ENCODE data around the gene ANKRD33.
"Not testable (repeated sequence)": the region's sequence is repeated elsewhere in the genome, so short reads cannot be mapped to it uniquely, and the experiment has no call there.

The ANKRD33 gene

DNA sequence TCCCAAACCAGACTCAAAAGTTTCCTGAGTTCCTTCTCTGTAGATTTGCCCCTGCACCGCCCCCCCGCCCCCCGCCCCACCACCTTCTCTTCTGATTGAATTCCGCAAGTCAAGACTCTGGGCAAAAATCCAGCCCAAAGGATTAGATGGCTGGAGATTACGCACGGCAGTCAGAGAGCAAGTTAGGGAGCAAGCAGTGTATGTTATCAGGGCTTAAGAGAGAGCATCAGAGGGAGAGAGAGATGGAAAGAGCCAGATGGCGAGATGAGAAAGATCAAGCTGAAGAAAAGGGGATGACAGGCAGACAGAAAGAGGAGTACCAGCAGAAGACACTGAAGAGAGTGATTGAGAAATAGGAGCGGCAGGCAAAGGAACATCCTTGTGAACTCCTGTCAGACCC lies 13.9 kb upstream of the ANKRD33 start:
- in situ Hi-C loops (cut with MboI; ENCODE audit: low sequenced_read_pairs, unreplicated experiment), result no loop called here
- TF ChIP-seq CTCF (IDR thresholded peaks at IDR 0.05; ENCODE audit: borderline replicate concordance, control extremely low read depth, extremely low read depth, insufficient read depth, missing control alignments), result no peak
- no peak for DNase-seq (ENCODE audit: low spot score)

GRCh38 chr12:51874486-51874885 lies 13.4 kb upstream of the ANKRD33 start:
- no peak for TF ChIP-seq CTCF (IDR thresholded peaks at IDR 0.05; ENCODE audit: borderline replicate concordance, control extremely low read depth, extremely low read depth, insufficient read depth, missing control alignments)
- no peak for DNase-seq (ENCODE audit: low spot score)
- in situ Hi-C loops (cut with MboI; ENCODE audit: low sequenced_read_pairs, unreplicated experiment), result no loop called here

- TF ChIP-seq CTCF (IDR thresholded peaks at IDR 0.05; ENCODE audit: borderline replicate concordance, control extremely low read depth, extremely low read depth, insufficient read depth, missing control alignments), result no peak
- no peak for DNase-seq (ENCODE audit: low spot score)
- in situ Hi-C loops (cut with MboI; ENCODE audit: low sequenced_read_pairs, unreplicated experiment), result no loop called here
These were observed 8.8 kb upstream of the ANKRD33 start for GRCh38 chr12:51879102-51879501.

DNA sequence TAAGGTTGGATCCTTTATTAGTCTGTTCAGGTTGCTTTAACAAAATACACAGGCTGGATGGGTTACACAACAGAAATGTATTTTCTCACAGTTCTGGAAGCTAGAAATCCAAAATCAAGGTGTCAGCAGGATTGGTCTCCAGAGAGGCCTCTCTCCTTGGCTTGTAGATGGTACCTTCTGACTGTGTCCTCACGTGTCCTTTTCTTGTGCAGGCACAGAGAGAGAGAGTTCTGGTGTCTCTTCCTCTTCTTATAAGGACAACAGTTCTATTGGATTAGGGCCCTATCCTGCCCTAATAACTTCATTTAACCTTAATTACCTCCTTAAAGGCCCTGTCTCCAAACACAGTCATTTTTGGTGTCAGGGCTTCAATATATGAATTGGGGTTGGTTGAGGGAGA lies 4.6 kb upstream of the ANKRD33 start:
- in situ Hi-C loops (cut with MboI; ENCODE audit: low sequenced_read_pairs, unreplicated experiment), result no loop called here
- no peak for TF ChIP-seq CTCF (IDR thresholded peaks at IDR 0.05; ENCODE audit: borderline replicate concordance, control extremely low read depth, extremely low read depth, insufficient read depth, missing control alignments)
- DNase-seq (ENCODE audit: low spot score), result no peak

DNA sequence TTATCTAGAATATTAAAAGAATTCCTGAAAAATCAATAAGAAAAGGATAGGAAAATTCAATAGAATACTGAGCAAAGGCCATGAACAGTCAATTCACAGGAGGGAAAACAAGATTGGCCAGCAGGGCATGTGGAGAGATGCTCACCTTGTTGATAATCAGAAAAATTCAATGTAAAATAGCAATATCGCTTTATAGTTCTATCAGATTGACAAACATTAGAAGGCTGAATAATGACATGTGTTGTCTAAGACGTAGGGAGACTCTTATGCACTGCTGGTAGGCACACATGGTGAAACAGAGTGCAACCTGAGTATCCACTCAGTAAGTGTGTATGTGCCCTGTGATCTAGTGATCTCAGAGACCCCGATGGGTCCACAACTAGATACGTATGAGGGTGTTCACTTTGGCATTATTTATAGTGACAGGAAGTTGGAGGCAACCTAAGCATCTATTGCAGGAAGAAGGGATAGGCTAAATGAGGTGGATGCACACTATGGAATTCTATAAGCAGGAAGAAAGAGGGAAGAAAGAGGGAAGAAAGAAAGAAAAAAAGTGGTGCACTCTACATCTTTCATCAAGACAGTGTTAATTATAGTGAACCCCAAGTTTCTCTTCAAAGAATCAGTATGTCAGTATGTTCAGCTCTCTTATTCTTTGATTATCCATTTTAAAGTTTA lies 3.8 kb upstream of the ANKRD33 start:
- TF ChIP-seq CTCF (IDR thresholded peaks at IDR 0.05; ENCODE audit: borderline replicate concordance, control extremely low read depth, extremely low read depth, insufficient read depth, missing control alignments), result no peak
- in situ Hi-C loops (cut with MboI; ENCODE audit: low sequenced_read_pairs, unreplicated experiment), result no loop called here
- DNase-seq (ENCODE audit: low spot score), result no peak

DNA sequence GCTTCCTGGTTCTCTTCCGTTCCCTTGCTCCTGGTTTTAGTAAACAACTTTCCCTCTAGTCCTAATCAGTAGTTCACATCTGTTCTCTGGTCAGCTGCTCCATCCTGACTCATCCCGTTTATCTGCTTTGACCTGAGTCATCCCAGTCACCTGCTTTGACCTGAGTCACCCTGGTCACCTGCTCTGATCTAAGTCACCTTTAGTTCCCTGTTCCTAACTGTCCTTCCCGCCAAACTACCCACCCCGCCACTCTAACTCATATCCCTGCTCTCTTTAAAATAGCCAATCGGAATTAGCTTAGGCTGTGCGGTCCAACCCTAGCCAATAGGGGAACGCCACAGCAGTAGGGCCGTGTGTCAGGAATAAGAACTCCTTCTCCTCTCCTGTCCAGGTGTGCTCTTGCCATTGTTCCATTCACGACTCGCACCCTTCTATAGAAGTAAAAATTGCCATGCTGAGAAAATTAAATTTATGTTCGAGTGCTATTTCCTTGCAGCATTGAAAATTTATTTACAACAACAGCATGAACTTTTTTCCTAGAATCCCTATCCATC lies 3.1 kb upstream of the ANKRD33 start:
- DNase-seq (ENCODE audit: low spot score), result no peak
- in situ Hi-C loops (cut with MboI; ENCODE audit: low sequenced_read_pairs, unreplicated experiment), result no loop called here

DNA sequence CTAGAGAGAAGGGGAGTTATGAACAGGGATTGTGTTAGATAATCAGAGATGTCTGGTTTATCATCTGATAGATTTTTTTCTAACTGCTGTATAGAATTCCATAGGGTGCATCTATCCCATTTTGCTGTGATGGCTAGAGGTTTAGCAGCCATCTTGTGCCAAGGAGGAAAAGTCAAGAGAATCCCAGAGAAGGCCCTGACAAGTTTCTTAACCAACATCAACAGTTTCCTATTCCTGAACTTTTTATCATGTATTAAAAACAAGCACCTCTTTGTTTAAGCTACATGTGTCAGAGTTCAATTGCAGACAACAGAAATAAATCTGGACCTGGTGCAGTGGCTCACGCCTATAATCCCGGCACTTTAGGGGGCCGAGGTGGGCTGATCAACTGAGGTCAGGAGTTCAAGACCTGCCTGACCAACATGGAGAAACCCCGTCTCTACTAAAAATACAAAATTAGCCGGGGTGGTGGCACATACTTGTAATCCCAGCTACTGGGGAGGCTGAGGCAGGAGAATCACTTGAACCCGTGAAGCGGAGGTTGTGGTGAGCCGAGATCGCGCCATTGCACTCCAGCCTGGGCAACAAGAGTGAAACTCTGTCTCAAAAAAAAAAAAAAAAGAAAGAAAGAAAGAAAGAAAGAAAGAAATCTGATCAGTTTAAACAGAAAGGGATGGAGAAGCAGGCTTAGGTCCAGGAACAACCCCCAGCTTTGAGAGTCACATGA lies 2.4 kb upstream of the ANKRD33 start:
- DNase-seq (ENCODE audit: low spot score); in situ Hi-C loops (cut with MboI; ENCODE audit: low sequenced_read_pairs, unreplicated experiment): not testable (repeated sequence)

More for the DNA sequence above, 3.1 kb upstream of the ANKRD33 start:
- no peak for TF ChIP-seq CTCF (IDR thresholded peaks at IDR 0.05; ENCODE audit: borderline replicate concordance, control extremely low read depth, extremely low read depth, insufficient read depth, missing control alignments)

Measured in GM13976 (cell line).